RPMI8226 (cell line): Measurements from ENCODE around the gene ASMTL.
"Not testable (repeated sequence)": the region's sequence is repeated elsewhere in the genome, so short reads cannot be mapped to it uniquely, and the experiment has no call there.

ENCODE experiments used
- DNase-seq: peaks from one replicate; pipeline ENCODE4 v3.0.0-alpha.2; 2015

Gene ASMTL

GRCh38 chrX:1453951-1454785 is 1.5 kb upstream of the ASMTL start:
- DNase-seq, result peak; percentile 92

- DNase-seq, result no peak
Measured at GRCh38 chrX:1453395-1453783, 680 bp upstream of the ASMTL start.

DNA sequence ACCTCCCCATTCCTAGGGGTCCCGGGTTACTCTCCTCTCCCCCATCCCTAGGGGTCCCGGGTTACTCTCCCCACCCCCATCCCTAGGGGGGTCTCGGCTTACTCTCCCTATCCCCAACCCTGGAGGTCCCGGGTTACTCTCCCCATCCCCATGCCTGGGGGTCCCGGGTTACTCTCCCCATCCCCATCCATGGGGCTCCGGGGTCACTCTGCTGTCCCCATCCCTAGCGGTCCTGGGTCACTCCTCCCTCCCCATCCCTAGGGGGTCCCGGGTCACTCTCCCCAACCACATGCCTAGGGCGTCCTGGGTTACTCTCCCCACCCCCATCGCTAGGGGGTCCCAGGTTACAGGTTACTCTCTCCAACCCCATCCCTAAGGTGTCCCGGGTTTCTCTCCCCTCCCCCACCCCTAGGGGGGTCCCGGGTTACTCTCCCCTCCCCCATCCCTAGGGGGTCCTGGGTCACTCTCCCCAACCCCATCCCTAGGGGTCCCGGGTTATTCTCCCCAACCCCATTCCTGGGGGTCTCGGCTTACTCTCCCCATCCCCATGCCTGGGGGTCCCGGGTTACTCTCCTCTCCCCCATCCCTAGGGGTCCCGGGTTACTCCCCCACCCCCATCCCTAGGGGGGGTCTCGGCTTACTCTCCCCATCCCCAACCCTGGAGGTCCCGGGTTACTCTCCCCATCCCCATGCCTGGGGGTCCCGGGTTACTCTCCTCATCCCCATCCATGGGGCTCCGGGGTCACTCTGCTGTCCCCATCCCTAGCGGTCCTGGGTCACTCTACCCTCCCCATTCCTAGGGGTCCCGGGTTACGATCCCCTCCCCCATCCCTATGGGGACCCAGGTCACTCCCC is 821 bp downstream of the ASMTL start:
- no peak for DNase-seq

DNA sequence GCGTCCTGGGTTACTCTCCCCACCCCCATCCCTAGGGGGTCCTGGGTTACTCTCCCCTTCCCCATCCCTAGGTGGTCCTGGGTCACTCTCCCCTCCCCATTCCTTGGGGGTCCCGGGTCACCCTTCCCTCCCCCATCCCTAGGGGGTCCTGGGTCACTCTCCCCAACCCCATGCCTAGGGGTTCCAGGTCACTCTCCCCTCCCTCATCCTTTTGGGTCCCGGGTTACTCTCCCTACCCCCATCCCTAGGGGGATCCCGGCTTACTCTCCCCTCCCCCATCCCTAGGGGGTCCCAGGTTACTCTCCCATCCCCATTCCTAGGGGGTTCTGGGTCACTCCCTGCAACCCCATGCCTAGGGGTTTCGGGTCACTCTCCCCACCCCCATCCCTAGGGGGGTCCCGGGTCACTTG is 1.5 kb downstream of the ASMTL start:
- no peak for DNase-seq

DNA sequence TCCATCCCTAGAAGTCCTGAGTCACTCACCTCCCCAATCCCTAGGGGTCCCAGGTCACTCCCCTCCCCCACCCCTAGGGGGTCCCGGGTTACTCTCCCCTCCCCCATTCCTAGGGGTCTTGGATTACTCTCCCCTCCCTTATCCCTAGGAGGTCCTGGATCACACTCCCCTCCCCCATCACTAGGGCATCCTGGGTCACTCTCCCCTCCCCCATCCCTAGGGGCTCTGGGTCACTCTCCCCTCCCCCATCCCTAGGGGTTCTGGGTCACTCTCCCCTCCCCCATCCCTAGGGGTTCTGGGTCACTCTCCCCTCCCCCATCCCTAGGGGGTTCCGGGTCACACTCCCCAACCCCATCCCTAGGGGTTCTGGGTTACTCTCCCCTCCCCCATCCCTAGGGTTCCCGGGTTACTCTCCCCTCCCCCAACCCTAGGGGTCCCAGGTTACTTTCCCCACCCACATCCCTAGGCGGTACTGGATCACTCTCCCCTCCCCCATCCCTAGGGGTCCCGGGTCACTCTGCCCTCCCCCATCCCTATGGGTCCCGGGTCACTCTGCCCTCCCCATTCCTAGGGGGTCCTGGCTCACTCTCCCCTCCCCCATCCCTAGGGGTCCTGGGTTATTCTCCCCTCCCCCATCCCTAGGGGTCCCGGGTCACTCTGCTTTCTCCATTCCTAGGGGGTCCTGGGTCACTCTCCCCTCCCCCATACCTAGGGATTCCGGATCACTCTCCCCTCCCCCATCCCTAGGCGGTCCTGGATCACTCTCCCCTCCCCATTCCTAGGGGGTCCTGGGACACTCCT is 2.1 kb downstream of the ASMTL start:
- DNase-seq, result no peak

GRCh38 chrX:1449823-1450149 is 2.9 kb downstream of the ASMTL start:
- no peak for DNase-seq

GRCh38 chrX:1449036-1449822 is 3.5 kb downstream of the ASMTL start:
- no peak for DNase-seq

DNA sequence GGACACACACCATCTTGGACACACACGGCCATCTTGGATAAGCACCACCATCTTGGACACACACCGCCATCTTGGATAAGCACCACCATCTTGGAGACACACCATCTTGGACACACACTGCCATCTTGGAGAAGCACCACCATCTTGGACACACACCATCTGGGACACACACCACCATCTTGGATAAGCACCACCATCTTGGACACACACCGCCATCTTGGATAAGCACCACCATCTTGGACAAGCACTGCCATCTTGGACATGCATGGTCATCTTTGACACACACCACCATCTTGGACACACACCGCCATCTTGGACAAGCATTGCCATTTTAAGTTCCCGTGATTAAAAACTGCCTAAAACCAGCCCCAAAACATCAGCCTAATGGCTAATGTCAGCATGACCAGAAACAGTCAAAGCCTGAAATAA is 4.1 kb downstream of the ASMTL start:
- not testable (repeated sequence) for DNase-seq

- DNase-seq, result not testable (repeated sequence)
Measured at GRCh38 chrX:1447969-1448572, 4.6 kb downstream of the ASMTL start.

DNA sequence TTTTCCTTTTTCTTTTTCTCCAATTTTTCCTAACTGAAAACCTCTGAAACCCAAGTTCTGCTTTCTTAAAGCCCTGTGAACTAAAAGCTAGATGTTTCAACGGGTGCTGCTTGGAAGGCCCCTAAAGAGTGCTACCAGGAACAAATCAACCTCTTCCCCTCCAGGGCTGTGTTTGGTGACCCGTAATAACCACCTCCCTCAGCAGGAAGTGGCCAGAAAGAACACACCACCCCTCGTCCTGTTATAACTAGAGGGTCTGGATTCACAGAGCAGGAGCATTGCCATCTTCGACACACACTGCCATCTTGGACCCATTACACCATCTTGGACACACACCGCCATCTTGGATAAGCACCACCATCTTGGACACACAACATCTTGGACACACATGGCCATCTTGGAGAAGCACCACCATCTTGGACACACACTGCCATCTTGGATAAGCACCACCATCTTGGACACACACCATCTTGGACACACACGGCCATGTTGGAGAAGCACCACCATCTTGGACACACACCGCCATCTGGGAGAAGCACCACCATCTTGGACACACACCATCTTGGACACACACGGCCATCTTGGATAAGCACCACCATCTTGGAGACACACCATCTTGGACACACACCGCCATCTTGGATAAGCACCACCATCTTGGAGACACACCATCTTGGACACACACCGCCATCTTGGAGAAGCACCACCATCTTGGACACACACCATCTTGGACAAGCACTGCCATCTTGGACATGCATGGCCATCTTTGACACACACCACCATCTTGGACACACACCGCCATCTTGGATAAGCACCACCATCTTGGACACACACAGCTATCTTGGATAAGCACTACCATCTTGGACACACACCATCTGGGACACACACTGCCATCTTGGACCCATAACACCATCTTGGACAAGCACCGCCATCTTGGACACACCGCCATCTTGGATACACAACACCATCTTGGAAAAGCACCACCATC is 5.4 kb downstream of the ASMTL start:
- DNase-seq, result not testable (repeated sequence)

DNA sequence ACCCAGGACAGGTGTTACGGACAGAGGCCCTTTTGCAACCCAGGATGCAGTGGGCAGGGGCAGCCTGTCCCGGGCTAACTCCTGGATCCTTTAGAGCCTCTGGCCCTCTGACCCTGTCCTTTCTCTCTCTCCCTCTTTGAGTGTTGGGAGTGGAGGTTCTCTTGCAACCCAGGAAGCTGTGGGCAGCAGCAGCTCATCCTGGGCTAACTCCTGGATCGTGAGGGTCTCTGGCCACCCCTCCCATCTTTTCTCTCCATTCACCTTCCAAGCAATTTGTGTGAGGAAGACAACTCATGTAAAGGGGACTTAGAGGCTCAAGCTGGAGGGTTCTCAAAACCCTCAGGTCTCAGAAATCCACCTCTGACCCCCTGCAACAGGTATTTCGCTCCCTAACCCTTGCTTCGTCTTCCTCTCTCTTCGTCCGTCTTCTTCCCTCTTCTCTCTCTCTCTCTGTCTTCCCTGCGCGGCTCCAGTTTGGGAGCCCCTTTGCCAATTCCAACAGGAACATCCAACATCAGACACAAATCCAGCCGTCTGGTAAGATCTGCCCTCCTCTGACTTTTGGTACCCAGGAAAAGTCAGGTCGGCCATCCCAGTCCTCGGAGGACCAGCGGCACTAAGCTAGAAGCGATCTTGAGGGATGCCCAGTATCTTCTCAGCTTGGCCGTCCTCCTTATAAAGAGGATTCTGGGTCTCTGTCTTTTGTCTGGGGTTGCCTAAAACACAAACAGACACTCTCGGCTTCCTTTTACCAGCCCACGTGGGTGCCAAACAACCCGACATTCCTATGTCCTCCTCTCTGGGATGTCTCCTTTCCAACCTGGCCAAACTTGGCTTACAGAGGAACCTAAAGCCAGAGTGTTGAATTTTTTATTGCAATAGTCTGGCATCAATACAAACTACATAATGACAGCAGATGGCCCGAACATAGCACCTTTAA is 7.9 kb downstream of the ASMTL start:
- no peak for DNase-seq

DNA sequence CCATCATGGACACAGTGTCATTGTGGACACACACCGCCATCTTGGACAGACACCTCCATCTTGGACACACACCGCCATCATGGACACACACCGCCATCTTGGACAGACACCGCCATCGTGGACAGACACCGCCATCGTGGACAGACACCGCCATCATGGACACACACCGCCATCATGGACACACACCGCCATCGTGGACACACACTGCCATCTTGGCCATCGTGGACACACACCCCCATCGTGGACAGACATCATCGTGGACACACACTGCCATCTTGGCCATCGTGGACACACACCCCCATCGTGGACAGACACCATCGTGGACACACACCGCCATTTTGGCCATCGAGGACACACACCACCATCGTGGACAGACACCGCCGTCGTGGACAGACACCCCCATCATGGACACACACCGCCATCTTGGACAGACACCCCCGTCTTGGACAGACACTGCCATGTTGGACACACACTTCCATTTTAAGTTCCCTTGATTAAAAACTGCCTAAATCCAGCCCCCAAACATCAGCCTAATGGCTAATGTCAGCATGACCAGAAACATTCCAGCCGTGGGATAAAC is 9.1 kb downstream of the ASMTL start:
- DNase-seq, result no peak

- no peak for DNase-seq
Measured at GRCh38 chrX:1442724-1443367, 9.9 kb downstream of the ASMTL start.

GRCh38 chrX:1442016-1442665 is 10.6 kb downstream of the ASMTL start:
- DNase-seq, result no peak

- no peak for DNase-seq
Measured at GRCh38 chrX:1440506-1440905, 12.2 kb downstream of the ASMTL start.

DNA sequence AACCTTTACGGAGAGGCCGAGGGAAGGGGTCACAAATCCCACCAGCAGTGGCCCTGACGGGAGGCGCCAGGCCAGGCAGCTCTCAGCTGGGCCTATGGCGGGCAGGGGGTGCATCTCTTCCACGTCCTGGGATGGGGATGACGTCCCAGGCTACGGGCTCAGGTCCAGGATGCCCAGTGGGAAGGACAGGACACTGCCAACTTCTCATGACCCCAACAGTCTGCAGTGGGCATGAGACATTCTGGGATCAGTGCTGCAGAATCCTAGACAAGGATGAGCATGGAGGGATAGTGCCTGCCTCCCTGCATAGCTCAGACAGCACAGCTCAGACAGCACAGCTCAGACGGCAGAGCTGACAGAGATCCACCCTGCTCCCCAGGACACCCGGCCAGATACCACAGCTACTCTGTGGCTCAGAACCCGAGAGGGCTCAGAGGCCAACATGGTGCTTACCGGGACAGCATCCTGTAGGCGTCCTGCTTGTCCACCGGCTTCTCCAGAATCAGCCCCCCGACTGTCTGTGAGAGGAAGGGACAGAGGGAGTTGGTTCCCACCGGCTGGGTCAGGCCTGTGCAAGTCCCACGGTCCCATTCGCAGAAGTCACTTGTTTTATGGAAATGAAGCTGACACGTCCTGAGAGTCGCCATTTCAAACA is 17.3 kb downstream of the ASMTL start:
- DNase-seq, result no peak

GRCh38 chrX:1434871-1435240 is 17.9 kb downstream of the ASMTL start:
- DNase-seq, result no peak
